Activated naive CD4-positive, alpha-beta T cell treated with anti-CD3 and anti-CD28 coated beads, Interleukin-2, amount 50 U/mL, for 16 hours (primary cell): Measurements from ENCODE around the gene MEAK7.
A peak's percentile ranks its signal among the peaks of the same experiment; 100 is the strongest.

Experiments used
- DNase-seq: peaks from one replicate; pipeline ENCODE4 v3.0.0-alpha.2; 2020

The MEAK7 gene, protein sequence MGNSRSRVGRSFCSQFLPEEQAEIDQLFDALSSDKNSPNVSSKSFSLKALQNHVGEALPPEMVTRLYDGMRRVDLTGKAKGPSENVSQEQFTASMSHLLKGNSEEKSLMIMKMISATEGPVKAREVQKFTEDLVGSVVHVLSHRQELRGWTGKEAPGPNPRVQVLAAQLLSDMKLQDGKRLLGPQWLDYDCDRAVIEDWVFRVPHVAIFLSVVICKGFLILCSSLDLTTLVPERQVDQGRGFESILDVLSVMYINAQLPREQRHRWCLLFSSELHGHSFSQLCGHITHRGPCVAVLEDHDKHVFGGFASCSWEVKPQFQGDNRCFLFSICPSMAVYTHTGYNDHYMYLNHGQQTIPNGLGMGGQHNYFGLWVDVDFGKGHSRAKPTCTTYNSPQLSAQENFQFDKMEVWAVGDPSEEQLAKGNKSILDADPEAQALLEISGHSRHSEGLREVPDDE

DNA sequence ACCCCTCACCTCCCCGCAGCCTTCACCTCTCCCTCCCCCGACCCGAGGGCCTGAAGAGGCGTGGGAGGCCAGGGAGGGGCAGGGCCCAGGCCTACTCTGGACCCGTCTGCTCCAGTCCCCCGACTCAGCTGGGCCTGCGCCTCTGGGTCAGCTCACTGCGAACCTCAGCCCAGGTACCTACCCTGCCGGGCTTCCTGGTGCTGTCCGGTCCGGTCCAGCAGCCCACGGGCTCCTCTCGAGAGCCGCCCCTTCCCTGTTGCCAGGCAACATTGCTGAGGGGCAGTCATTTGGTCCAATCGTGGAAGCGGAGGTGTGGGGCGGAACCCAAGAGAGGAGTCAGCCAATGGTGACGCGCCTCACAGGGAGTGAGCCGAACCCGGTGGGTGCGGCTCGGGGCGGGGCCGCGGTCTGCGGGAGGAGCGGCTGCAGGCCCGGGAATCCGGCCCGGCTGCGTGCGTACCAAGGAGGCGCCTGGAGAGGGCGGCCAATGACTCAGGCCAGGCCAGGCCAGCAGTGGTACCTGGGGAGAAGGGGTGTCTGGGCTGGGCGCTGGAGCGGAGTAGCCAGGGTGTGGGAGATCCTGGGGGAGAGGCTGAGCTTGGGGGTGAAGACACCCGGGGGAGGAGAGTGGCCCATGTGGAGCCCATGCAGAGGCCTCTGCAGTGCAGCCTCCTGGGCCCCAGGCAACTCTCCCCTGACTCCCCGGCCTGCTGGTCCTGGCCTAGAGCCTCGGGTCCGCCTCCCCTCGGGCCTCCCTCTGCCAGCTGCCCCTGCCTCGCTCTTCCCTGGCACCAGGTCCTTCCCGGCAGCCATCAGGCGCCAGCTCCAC lies at the start of gene MEAK7:
Gene MEAK7, minus strand, starts transcription at position 240 of the 829 bp plus-strand sequence. CDS start 6,573 bp downstream, outside the sequence.
- DNase-seq, result peak; percentile 98

DNA sequence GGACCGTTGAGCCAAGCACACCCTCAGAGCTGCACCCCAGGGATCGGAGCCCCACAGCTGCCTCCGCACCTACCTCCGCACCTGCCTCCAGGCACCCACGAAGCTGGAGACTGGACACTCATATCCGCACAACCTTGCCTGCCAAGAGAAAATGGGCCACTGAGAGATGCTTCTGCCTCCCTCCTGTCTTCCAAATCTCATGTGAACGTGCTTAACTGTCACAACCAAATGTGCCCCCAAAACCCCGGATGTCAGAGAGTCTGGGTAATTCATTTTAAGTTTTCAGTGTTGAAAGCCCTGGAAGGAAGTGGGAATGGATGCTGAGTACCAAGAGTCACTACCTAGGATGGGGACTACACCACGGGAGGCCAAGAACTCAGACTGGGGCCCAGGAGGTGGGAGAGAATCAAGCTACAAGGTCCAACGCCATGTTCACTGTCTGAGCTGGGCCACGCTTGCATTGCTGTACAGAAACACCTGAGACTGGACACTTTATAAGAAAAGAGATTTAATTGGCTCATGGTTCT lies 49.5 kb upstream of the MEAK7 start:
- DNase-seq, result peak; percentile 31

DNA sequence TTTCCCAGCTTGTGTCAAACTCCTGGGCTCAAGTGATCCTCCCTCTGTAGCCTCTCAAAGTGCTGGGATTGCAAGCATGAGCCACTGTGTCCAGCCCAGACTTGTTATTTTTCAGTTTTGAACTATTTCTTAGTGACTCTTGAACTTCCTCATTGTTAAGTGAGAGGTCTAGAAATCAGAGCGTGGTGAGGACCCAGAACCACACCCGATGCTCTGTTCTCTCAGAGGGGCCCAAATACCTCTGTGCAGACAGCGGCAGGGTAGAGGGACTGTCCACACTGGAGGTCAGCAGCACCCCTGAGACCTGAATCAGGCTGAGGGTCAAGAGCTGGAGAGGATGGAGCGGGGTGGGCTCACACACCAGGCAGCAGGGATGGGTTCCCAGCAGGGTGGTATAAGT lies 47.7 kb upstream of the MEAK7 start:
- DNase-seq, result no peak

DNA sequence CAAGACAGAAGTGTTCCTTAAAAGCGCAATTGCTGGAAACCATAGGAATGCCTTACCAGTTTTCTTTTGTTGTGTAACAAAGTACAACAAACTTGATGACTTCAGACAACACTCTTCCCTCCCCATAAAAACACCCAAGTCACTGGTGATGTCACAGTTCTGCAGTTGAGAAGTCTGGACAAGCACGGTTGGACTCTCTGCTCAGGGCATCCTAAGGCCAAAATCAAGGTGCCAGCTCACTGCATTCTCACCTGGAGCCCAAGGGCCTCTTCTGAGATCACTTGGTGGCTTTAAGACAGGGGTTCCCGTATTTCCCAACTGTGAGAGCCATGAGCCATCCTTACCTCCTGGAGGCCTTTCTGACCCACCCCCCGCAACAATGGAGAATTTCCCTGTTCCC lies 45.6 kb upstream of the MEAK7 start:
- DNase-seq, result no peak

DNA sequence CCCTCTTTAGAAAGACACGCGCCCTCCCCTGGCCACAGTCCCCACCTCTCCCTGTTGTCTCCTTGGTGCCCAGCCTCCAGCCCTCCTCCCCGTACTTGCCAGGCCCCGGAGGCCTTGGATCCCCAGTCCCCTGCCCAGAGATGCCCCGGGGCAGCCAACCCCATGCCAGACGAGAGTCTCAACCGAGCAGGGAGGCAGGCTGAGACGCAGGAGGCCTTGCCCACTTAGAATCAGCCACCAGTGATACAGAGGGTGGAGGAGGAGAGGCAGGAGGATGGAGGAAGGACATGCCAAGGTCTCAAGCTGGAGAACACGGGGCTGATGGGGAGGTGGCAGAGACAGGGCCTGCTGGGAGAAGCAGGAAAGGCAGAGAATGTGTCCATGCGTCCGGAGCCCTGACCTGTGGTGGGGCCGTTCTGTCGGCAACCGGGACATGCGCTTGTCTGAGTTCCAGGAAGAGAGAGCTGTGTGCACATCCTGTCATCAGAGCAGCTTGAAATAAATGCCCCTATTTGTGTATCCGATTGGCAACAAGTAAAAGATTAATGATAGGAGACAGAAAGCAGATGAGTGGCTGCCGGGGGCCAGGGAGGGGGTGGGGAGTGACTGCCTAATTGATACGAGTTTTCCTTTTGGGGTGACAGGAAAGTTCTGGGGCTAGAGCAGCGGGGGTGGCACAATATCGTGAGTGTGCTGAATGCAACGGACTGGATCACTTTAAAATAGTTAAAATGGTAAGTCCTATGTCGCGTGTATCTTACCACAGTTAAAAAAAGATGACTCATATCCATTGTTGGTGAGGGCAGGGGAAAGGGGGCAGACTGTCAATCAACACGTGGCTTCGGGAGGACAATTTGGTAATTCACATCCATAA lies 44.7 kb upstream of the MEAK7 start:
- peak; percentile 42 for DNase-seq

DNA sequence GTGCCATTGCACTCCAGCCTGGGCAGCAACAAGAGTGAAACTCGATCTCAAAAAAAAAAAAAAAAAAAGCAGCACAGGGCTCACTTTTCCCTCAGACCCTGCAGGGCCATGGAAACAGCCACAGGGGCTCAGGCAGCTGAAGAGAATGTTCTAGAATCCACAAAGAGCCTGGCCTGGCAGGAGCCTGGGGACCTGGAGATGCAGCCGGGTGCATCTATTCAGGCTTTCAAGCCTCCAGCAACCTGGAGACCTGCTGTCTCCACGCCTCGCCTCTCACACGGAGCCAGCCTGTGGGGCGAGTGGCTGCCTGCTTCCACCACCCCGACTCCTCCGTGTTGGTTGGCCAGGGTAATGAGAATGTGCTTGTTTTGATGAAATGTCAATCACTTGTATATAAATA lies 44.0 kb upstream of the MEAK7 start:
- no peak for DNase-seq

DNA sequence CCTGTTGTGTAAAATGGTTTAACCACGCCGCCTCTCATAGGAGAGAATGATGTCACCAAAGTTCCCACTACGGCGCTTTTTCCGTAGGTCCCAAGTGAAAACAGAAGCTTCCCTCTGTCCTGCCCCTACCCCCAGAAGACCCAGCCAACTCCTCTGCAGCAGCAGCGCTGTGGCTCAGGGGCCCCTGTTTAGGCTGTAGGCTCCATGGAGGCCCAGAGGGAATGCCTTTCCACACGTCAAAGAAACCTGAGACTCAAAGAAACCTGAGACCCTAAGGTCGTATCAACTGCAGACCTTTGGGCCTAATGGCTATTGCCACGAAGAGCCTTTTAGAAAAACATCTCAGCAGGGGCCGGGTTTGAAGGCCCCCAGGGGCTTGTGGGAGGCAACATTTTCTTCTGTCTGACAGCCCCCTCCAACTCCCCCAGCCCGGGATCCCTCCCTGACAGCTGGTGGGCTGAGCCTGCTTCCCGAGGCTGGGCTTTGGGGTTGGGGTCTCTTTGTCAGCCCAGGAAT lies 43.1 kb upstream of the MEAK7 start:
- DNase-seq, result no peak

DNA sequence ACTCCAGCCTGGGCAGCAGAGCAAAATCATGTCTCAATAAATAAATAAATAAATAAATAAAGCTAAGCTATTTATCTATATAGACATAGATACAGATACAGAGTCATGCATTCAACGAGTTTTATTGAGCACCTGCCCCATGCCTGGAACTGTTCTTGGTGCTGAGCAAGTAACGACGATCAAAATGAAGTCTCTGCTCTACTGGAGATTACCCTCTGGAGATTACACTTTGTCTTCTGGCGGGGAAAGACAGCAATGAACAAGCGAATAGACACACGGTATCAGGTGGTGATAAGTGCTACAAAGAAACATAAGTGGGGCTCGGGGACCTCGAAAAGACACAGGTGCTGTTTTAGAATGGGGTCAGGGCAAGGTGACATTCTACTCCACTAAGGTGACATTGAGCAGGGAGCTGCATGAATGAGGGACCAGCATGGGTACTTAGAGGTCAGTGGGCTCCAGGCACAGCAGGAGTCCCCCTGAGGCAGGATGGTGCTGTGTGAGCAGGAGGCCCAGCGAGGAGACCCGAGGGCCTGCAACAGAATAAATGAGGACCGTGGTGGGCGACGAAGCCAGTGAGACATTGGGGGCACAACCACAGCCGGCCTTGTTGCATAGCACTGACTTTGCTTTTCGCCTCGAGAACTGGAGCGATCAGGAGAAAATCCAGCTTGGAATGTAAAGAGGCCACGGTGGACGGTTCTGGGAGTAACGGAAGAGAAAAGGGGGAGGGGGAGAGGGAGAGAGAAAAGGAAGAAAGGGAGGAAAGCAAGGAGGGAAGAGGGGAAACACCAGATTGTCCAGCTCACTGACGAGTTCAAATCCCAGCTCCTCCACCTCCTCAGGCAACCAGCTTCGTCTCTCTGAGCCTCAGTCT lies 42.4 kb upstream of the MEAK7 start:
- no peak for DNase-seq

DNA sequence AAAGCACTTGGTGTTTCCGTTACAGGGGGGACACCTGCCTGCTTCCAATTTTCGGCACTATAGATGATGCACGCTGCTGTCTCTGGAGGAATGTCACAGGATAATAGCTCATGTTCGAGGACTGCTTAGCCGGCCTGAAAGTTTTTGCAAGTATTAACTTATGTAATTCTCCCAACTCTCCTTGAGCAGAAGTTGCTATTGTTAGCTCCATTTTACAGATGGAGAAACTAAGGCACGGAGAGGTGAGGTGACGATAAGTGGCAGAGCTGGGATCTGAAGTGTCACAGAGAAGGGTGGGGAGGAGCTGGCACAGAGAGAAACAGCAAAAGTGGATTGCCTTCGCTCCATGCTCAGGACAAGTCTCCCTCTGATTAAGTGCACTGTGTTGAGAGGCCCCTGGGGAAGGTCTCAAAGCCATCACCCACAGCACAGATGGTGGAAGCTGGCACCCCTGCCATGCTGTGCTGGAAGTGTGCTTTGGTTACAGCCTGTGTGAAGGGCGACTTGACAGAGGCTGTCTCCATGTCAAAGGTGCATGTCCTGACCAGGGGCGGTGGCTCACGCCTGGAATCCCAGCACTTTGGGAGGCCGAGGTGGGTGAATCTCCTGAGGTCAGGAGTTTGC lies 40.8 kb upstream of the MEAK7 start:
- DNase-seq, result no peak

DNA sequence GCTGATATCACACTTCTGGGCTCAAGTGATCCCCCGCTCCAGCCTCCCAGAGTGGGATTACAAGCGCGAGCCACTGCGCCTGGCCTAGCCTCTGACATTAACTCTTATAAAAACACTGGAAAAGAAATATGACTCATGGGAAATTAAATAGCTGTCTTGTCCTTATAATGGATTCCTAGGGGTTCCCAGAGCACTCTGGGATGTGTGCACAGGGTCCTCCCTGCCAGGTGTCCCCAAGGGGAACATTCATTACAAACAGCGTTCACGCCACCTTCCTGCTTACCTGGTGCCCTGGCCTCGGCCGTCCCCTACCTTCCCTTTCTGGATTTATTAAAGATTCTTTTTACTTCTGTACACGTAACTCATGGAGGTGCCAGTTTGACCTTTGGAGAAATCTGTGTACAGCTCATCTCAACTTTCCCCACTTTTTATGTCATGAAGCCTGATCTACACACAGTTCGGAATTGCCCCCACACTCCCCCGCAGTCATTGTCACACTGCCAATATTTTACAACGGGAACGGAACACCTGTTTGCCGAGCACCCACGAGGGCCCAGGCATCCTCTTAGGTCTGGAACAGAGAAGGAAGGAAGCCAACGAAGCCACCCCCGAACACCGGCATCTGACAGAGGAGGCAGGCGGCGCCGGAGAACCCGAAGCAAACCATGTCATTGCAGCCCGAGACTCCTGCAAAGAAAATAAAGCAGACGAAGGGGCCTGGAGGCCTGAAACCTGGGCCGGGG lies 39.7 kb upstream of the MEAK7 start:
- DNase-seq, result peak; percentile 53

DNA sequence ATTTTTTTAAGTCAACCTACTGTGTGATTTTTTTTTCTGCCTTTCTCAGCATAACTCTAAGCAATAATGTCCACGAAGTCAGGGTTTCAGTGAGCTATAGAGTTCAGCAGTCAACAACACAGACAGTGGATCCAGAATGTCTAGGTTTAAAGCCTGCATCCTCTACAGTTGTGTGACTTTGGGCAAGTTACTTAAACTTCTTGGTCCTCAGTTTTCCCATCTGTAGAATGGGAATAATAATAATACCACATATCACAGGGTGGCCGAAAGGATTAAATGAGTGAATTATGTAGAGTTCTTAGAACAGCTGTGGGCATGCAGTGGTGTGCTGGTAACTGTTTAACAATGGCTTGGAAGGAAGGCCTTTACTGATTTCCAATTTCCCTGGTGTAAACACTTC lies 38.8 kb upstream of the MEAK7 start:
- DNase-seq, result no peak

DNA sequence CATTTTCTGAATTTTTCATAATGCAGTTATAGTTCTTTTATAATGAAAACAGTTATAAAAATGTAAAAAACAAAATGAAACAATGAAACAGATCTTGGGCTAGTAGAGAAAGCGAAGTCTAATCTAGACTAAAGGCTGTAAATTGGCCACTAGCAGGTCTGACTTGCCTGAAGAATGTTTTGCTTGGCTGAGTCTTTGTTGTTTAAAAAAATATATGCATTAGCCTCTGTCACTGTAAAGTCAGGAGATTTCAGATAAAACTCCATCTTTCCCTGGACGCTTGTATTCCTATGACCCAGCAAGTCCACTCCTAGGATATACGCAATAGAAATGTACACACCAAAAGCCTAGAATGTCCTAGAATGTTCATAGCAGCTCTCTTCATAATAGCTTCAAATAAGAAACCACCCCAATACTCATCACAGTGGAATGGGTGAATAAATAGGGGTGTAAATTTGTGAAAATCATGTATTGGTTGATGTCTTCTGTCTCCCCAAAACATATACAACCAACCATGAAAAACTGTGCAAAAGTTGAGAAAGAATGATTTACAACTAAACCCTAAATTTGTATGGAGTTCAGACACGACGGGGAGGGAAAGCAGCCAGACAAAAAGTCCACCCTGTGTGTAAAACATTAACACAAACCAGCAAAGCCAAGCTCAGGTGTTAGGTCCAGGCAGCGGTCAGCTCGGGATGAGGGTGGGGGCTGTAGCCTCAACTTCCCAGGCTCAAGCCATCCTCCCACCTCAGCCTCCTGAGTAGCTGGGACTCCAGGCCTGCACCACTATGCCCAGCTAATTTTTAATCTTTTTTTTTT lies 37.7 kb upstream of the MEAK7 start:
- DNase-seq, result no peak

DNA sequence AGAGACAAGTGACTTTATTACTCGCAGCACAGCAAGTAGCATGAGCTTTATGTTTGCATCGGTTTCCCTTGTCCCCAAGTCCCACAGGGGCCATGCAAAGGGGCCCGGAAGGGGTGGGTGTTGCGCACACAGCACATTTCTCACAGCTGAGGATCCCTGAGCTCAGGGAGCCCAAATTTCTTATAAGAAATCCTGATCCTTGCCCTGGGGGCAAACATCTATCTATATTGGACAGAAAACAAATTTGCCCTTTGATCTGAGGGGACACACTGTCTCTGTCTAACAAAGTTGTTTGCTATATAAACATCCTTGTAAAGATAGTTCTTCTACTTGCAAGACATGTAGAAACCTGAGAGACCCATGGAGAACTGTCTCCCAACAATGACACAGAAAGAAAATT lies 35.7 kb upstream of the MEAK7 start:
- no peak for DNase-seq

DNA sequence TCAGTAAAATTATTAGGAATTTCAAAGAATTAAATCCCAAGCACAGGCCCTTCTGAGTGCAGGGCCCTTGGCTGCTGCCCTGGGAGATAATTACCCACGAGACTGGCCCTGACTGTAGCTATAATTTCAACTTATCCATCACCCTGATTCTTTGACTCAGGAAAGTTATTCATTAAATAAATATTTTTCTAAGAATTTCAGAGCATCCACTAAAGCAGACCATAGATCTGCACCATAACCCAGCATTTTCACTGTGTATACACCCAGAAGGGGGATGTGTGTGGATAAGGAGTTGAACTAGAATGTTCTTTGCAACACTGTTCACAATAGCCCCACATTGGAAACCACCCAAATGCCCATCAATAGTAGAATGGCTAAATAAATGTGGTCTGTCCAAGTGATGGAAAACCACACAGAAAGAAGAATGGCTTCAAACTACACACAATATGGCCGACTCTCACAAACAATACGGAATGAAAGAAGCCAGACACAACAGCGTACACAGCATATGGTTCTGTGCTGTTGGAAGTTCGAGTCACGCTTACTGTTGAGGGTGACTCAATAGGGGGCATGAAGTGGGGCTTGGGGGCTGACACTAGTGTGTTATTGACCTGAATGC lies 33.9 kb upstream of the MEAK7 start:
- no peak for DNase-seq

DNA sequence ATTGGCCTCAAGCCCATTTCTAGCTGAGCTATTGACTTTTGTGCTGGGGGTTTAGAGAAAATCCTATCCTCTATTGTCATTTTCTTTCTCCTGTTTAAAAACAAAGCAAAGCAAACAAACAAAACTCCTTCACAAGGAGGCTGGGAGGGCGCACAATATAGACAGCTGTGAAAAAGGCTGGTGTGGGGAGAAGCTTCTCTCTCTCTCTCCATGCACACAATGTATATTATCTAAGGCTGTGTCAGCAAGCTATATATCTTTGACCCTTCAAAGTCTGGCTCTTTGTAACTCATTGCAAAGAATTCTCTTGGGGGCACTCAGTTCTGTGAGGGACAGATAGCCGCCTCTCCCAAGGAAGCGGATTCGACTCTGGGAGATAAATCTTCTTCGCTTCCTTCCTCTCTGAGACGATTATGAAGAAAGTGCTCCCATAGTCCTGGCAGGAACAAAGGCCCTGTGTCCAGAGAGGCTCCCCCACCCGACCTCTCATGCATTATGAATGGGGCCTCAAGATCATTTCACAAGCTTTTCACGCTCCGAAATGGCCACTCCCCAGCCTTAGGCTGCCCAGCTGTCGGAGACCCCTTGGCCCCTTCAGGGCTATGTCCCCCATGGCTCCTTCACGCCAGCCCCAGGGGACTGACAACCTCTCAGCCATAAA lies 33.2 kb upstream of the MEAK7 start:
- DNase-seq, result no peak

DNA sequence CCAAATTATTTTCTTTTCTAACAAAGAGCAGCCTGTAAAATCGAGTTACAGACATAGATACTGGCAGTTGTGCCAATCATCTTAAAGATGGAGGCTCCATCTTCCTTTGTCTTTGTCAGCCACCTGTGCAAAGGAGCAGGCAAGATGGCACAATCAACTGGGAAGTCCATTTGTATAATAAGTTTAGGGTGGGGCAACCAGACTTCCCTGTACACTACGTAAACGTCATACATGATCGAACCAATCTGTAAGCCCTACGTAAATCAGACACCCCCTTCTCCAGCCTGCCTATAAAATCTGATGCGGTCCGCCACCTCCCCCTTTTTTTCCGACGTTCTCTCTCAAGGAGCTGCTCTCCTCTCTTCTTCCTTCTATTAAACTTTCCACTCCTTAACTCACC lies 31.4 kb upstream of the MEAK7 start:
- no peak for DNase-seq

DNA sequence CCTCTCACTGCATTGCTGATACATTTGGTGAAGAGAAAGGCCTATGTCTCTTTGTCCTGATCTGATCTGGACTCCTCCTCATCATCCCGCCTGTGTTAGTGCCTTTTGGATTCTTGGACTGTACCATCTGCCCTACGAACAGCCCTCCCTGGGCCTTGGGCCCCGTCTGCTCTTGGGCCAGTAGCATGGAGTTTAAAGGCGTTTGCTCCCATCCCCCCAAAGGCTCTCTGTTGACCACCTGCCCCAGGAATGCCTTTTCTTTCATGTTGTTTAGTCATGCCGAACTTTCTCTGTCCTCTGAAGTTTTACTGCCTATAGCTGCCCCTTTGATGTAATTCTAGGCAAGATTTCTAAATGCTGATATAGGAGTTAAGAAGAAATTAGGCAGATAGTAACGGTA lies 30.9 kb upstream of the MEAK7 start:
- DNase-seq, result no peak

DNA sequence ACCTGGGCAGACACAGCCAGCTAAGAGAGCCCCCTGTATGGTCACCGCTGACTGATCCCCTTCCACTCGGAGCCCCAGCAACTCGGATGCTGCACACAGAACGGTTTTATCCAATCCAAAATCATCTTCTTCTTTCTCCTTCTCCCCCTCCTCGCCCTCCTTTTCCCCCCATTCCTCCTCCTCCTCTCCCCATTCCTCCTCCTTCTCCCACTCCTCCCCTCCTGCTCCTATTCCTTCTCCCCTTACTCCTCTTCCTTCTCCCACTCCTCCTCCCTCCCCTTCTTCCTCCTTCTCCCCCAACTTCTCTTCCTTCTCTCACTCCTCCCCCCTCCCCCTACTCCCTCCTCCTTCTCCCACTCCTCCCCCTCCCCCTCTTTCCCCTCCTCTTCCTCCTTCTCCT lies 30.4 kb upstream of the MEAK7 start:
- DNase-seq, result no peak
